ENCODE measurements around the gene GPR6.
A peak's percentile ranks its signal among the peaks of the same experiment; 100 is the strongest.

The GPR6 gene

GRCh38 chr6:109978174-109979032, at the start of gene GPR6:
TSS of gene GPR6 (plus strand) at chr6:109978311. CDS start at chr6:109979113, 802 bp downstream.
- DNase-seq, result peak; percentile 12

GRCh38 chr6:109934293-109934692, 43.8 kb upstream of the GPR6 start:
- DNase-seq, result no peak

- DNase-seq, result no peak
Observed at GRCh38 chr6:109939654-109940053, 38.5 kb upstream of the GPR6 start.

- DNase-seq, result no peak
Observed at GRCh38 chr6:109944448-109944847, 33.7 kb upstream of the GPR6 start.

GRCh38 chr6:109945091-109945490, 33.0 kb upstream of the GPR6 start:
- no peak for DNase-seq

- DNase-seq, result no peak
Observed at GRCh38 chr6:109946979-109947378, 31.1 kb upstream of the GPR6 start.

GRCh38 chr6:109949281-109950065, 28.6 kb upstream of the GPR6 start:
- DNase-seq, result no peak

- no peak for DNase-seq
Observed at GRCh38 chr6:109955491-109955890, 22.6 kb upstream of the GPR6 start.

- no peak for DNase-seq
Observed at GRCh38 chr6:109958626-109959025, 19.5 kb upstream of the GPR6 start.

GRCh38 chr6:109961611-109962041, 16.5 kb upstream of the GPR6 start:
- DNase-seq, result no peak

- no peak for DNase-seq
Observed at GRCh38 chr6:109962271-109962670, 15.8 kb upstream of the GPR6 start.

GRCh38 chr6:109963598-109964170, 14.4 kb upstream of the GPR6 start:
- DNase-seq, result no peak

- no peak for DNase-seq
Observed at GRCh38 chr6:109964949-109965348, 13.2 kb upstream of the GPR6 start.

- DNase-seq, result no peak
Observed at GRCh38 chr6:109966299-109966698, 11.8 kb upstream of the GPR6 start.

- DNase-seq, result no peak
Observed at GRCh38 chr6:109977791-109978173, 329 bp upstream of the GPR6 start.

GRCh38 chr6:109979033-109979921, 1.2 kb downstream of the GPR6 start:
- no peak for DNase-seq

- no peak for DNase-seq
Observed at GRCh38 chr6:109984410-109984809, 6.3 kb downstream of the GPR6 start.

- DNase-seq, result no peak
Observed at GRCh38 chr6:109987196-109987595, 9.1 kb downstream of the GPR6 start.

GRCh38 chr6:109991201-109992101, 13.3 kb downstream of the GPR6 start:
- DNase-seq, result no peak

GRCh38 chr6:109998159-109998785, 20.2 kb downstream of the GPR6 start:
- no peak for DNase-seq

GRCh38 chr6:109999740-110000139, 21.6 kb downstream of the GPR6 start:
- DNase-seq, result no peak

Measured in activated naive CD4-positive, alpha-beta T cell treated with Interleukin-2 at 50 U/mL for 16 hours (primary cell).